Transverse colon (tissue), 4 donors: ENCODE results near the gene PEAK3.

Experiments used
- CTCF ChIP-seq, 5 experiments: fragments of 200-600 bp in 3 of 5; fragments of 450-650 bp in 2 of 5; sonication (generic) in 3 of 5; IDR thresholded peaks; 1 replicate in 2 of 5; 2 replicates in 3 of 5; pipeline ENCODE4 v1.5.1; 2016 to 2017; ENCODE audit warnings: antibody characterized with exemption in 5 of 5, inconsistent platforms in 3 of 5, mild to moderate bottlenecking in 2 of 5, moderate library complexity in 1 of 5
- EP300 ChIP-seq: sonication (generic); formaldehyde crosslinking; IDR thresholded peaks from one replicate; pipeline ENCODE4 v1.6.1; 2017; ENCODE audit warnings: antibody characterized with exemption, low read depth
- POLR2A ChIP-seq: fragments of 450-650 bp; IDR thresholded peaks from one replicate; pipeline ENCODE4 v1.6.1; 2016; ENCODE audit warnings: antibody characterized with exemption, mild to moderate bottlenecking, moderate library complexity
- POLR2AphosphoS5 ChIP-seq, 3 donors: sonication (generic); formaldehyde crosslinking; IDR thresholded peaks; one replicate each; pipeline ENCODE4 v1.6.1; 2016; ENCODE audit warnings: antibody characterized with exemption in 3 of 3

GRCh38 chr19:2270423-2271233 is 11.3 kb downstream of the PEAK3 start:
- TF ChIP-seq CTCF (IDR thresholded peaks at IDR 0.05) (no peak), EP300 (no peak), POLR2A (peak; percentile 81), POLR2AphosphoS5 (IDR thresholded peaks at IDR 0.05) (peak; percentile 77 to 93 (median 89))
